IPS DF 6.9 (cell line): Measurements from ENCODE around the gene GLCCI1.
"Not testable (repeated sequence)": the region's sequence is repeated elsewhere in the genome, so short reads cannot be mapped to it uniquely, and the experiment has no call there.

Experiments used
- DNase-seq: peaks from one replicate; pipeline ENCODE4 v3.0.0-alpha.2; 2013; ENCODE audit warnings: low read depth, low spot score
- H3K27ac ChIP-seq: one replicate; pipeline ENCODE4 v1.5.1; 2013; ENCODE audit warnings: low read length, control low read depth
- H3K27me3 ChIP-seq: 2 replicates; pipeline ENCODE4 v1.6.1; 2013; ENCODE audit warnings: mild to moderate bottlenecking, low read length; ENCODE audit not compliant: control insufficient read depth, insufficient read depth
- H3K36me3 ChIP-seq: 2 replicates; pipeline ENCODE4 v1.6.1; 2013; ENCODE audit warnings: low read length; ENCODE audit not compliant: control insufficient read depth, insufficient read depth
- H3K4me1 ChIP-seq: 2 replicates; pipeline ENCODE4 v1.6.1; 2013; ENCODE audit warnings: low read length; ENCODE audit not compliant: control insufficient read depth, insufficient read depth
- H3K4me3 ChIP-seq: 2 replicates; pipeline ENCODE4 v1.5.1; 2013; ENCODE audit warnings: mild to moderate bottlenecking, low read length
- H3K9me3 ChIP-seq: 2 replicates; pipeline ENCODE4 v1.6.1; 2013; ENCODE audit warnings: low read length, inconsistent platforms; ENCODE audit not compliant: control insufficient read depth, insufficient read depth
- WGBS: extraction: QIAGEN DNeasy Blood & Tissue Kit; methylation state at CpG from one replicate; pipeline ENCODE4 v1.1.7; 2013; ENCODE audit warnings: mixed read lengths, missing lambda C conversion rate; ENCODE audit not compliant: insufficient read length, insufficient coverage; 5-methylcytosine and 5-hydroxymethylcytosine counted together

Gene GLCCI1

DNA sequence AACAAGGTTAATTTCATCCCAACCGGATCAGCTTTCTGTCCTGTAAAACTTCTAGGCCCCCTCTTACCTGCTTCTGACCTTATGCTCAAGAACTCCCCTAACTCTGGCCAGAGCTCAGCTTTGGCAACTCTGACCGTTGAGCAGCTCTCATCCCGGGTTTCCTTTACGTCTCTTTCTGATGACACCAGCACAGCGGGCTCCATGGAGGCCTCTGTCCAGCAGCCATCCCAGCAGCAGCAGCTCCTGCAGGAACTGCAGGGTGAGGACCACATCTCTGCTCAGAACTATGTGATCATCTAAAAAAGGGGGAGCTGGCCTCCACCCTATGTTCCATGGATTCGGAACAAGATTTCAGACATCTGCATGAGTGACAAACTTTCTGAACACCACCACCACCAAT lies 117.6 kb downstream of the GLCCI1 start:
- H3K4me1 ChIP-seq = no peaks in the 10 kb centered on the region
- no peak overlapping the region for H3K27ac ChIP-seq
- H3K27me3 ChIP-seq = no peaks in the 10 kb centered on the region
- no peaks in the 10 kb centered on the region; the same call in 1 of the 2 replicates for H3K36me3 ChIP-seq
- DNase-seq = no peak
- no peaks in the 10 kb centered on the region for H3K9me3 ChIP-seq
- no CpG with 5 or more reads among the region's 6 CpGs for WGBS
- no peak overlapping the region for H3K4me3 ChIP-seq

DNA sequence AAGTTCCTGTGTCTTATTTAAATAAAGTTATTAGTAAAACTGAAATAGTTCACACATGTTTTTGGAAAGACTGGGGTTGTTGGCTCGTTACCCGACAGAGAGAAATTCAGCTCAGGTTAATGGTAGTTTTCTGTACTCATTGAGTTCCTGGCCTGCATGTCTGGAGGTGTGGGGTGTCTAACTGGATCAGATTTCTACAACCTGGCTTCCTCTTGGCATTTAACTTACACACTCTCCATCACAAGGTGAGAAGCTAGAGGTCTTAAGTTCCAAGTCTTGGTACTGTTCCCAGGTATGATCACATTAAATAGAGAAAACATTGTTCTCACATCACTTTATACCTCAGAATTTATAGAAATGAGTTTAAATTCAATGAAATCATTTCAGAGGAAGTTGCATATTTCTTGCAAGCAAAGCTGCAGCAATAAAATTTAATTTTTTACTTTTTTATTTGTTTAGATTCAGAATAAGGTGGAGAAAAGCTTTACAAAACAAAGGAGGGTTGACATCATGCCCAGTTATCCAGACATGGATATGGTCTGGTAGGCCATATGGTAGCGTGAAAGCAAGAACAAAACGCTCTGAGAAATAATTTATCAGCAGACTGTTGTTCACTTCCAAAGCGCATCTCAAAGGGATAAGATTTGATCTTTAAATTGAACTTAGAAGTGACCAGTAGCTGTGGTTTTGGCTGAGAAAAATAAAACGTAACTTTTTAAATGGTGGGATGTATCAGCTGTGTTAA lies 120.6 kb downstream of the GLCCI1 start:
- WGBS = no CpG with 5 or more reads among the region's 6 CpGs

DNA sequence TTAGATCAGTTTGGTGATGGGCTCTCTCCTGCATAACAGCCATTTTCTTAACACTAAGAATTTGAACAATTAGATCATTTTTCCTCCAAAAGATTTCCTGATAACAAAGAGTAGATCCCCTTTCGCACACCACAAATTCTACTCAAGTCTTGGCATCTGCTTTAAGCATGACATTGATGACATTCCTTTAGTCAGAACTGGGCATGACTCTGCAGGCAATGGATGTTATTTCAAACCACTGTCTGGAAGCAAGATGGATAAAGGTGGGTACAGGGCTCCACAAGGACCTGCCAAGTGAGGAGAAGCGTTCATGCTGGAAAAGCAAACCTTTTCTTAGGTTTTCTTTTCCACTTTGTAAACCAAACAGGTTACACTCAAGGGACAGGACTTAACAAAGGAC lies 123.5 kb downstream of the GLCCI1 start:
- Histone ChIP-seq H3K27ac (no peak overlapping the region), H3K36me3 (no peaks in the 10 kb centered on the region), H3K27me3 (no peaks in the 10 kb centered on the region), H3K4me3 (no peak overlapping the region), H3K9me3 (no peaks in the 10 kb centered on the region), H3K4me1 (no peaks in the 10 kb centered on the region)
- no CpG with 5 or more reads among the region's 2 CpGs for WGBS
- DNase-seq = no peak

More for the DNA sequence above, 120.6 kb downstream of the GLCCI1 start:
- no peaks in the 10 kb centered on the region for H3K27me3 ChIP-seq
- H3K36me3 ChIP-seq = no peaks in the 10 kb centered on the region; the same call in 1 of the 2 replicates
- DNase-seq = no peak
- H3K4me1 ChIP-seq = no peaks in the 10 kb centered on the region
- H3K9me3 ChIP-seq = no peaks in the 10 kb centered on the region
- H3K4me3 ChIP-seq = no peak overlapping the region
- no peak overlapping the region for H3K27ac ChIP-seq

GRCh38 chr7:8094164-8095140 lies 125.9 kb downstream of the GLCCI1 start:
- no CpG with 5 or more reads among the region's 8 CpGs for WGBS
- H3K4me3 ChIP-seq = no peak overlapping the region
- H3K36me3 ChIP-seq = no peaks in the 10 kb centered on the region
- H3K4me1 ChIP-seq = no peaks in the 10 kb centered on the region
- H3K27ac ChIP-seq = no peak overlapping the region
- DNase-seq = no peak
- no peaks in the 10 kb centered on the region for H3K27me3 ChIP-seq
- H3K9me3 ChIP-seq = no peaks in the 10 kb centered on the region

GRCh38 chr7:8101292-8101691 lies 132.7 kb downstream of the GLCCI1 start:
- H3K36me3 ChIP-seq, H3K9me3 ChIP-seq, H3K4me3 ChIP-seq, H3K27ac ChIP-seq, H3K27me3 ChIP-seq, H3K4me1 ChIP-seq, DNase-seq: not testable (repeated sequence)
- WGBS = no CpG with 5 or more reads among the region's 4 CpGs

DNA sequence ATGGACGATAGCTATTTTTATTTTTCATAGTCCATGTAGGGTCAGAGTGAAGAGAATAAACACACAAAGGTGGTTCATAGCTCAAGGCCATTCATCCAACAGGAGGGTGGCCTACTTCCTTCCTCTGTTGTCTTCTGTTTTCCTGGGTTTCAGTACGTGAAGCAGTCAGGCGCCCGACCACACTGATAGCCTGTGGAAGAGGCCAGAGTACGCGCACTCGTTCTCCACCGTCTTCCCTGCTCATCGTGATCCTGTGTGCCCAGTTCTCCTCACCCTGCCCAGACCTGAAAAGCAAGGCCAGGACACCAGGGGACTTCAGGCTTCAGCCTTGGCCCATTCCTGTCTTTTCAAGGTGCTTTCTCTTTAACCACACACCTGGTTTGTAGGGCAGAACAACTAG lies 134.7 kb downstream of the GLCCI1 start:
- H3K4me1 ChIP-seq = no peaks in the 10 kb centered on the region
- no CpG with 5 or more reads among the region's 9 CpGs for WGBS
- H3K27me3 ChIP-seq = no peaks in the 10 kb centered on the region
- DNase-seq = no peak
- H3K4me3 ChIP-seq = no peak overlapping the region
- no peak overlapping the region for H3K27ac ChIP-seq
- H3K9me3 ChIP-seq = no peaks in the 10 kb centered on the region
- H3K36me3 ChIP-seq = no peaks in the 10 kb centered on the region

- no peaks in the 10 kb centered on the region for H3K36me3 ChIP-seq
- no peaks in the 10 kb centered on the region for H3K27me3 ChIP-seq
- no CpG with 5 or more reads among the region's 4 CpGs for WGBS
- DNase-seq = no peak
- no peaks in the 10 kb centered on the region for H3K9me3 ChIP-seq
- H3K4me1 ChIP-seq = no peaks in the 10 kb centered on the region
- H3K4me3 ChIP-seq = no peak overlapping the region
- H3K27ac ChIP-seq = no peak overlapping the region
These were observed 137.0 kb downstream of the GLCCI1 start for GRCh38 chr7:8105449-8106095.

- Histone ChIP-seq H3K36me3 (no peaks in the 10 kb centered on the region), H3K27me3 (no peaks in the 10 kb centered on the region), H3K4me3 (no peak overlapping the region), H3K27ac (no peak overlapping the region), H3K4me1 (no peaks in the 10 kb centered on the region), H3K9me3 (no peaks in the 10 kb centered on the region)
- no peak for DNase-seq
- no CpG with 5 or more reads among the region's 4 CpGs for WGBS
These were observed 140.8 kb downstream of the GLCCI1 start for GRCh38 chr7:8109196-8110022.

GRCh38 chr7:8111282-8111960 lies 142.8 kb downstream of the GLCCI1 start:
- DNase-seq = no peak
- no peaks in the 10 kb centered on the region for H3K27me3 ChIP-seq
- WGBS = no CpG with 5 or more reads among the region's 11 CpGs
- H3K9me3 ChIP-seq = no peaks in the 10 kb centered on the region
- no peak overlapping the region for H3K4me3 ChIP-seq
- H3K4me1 ChIP-seq = no peaks in the 10 kb centered on the region
- H3K27ac ChIP-seq = no peak overlapping the region
- H3K36me3 ChIP-seq = no peaks in the 10 kb centered on the region
